RPMI7951 (cell line): ENCODE results near the gene USP15. TPM values are rescaled to one million over a fixed set of nuclear protein-coding genes. Genes with fewer than 3 reads are reported as not detected.
"Not testable (repeated sequence)": the region's sequence is repeated elsewhere in the genome, so short reads cannot be mapped to it uniquely, and the experiment has no call there.

Source experiments
- DNase-seq: peaks from one replicate; pipeline ENCODE4 v3.0.0-alpha.2; 2012; ENCODE audit warnings: low read depth
- total RNA-seq: library from RNA; depleted of rRNA; stranded (reverse); fragments of >200 nt; shearing (Covaris generic); gene quantifications from 2 replicates; pipeline ENCODE4 v1.2.3, GENCODE V29; 2014; rRNA removed

The USP15 gene
- total RNA-seq, 1 experiment from 2014 or later, result 40.0 TPM

- DNase-seq, result no peak
Observed at GRCh38 chr12:62448436-62448835, 188.2 kb downstream of the USP15 start.

- not testable (repeated sequence) for DNase-seq
Observed at GRCh38 chr12:62455429-62455828, 195.2 kb downstream of the USP15 start.

GRCh38 chr12:62458626-62459025 lies 198.4 kb downstream of the USP15 start:
- DNase-seq, result no peak

GRCh38 chr12:62459976-62460375 lies 199.8 kb downstream of the USP15 start:
- no peak for DNase-seq

- DNase-seq, result not testable (repeated sequence)
Observed at GRCh38 chr12:62461171-62461837, 201.1 kb downstream of the USP15 start.

GRCh38 chr12:62463252-62463651 lies 203.0 kb downstream of the USP15 start:
- not testable (repeated sequence) for DNase-seq

Other genes starting within 250 kb of the USP15 start
- 12.2 and 17.3 TPM in 2 replicates for gene MON2, start 206.4 kb downstream of the USP15 start, total RNA-seq